ENCODE measurements around the gene BORCS8. TPM values are rescaled to one million over a fixed set of nuclear protein-coding genes. Genes with fewer than 3 reads are reported as not detected.

BORCS8 gene
- total RNA-seq, result 10 to 100 TPM; 34.2 to 35.8 TPM

DNA sequence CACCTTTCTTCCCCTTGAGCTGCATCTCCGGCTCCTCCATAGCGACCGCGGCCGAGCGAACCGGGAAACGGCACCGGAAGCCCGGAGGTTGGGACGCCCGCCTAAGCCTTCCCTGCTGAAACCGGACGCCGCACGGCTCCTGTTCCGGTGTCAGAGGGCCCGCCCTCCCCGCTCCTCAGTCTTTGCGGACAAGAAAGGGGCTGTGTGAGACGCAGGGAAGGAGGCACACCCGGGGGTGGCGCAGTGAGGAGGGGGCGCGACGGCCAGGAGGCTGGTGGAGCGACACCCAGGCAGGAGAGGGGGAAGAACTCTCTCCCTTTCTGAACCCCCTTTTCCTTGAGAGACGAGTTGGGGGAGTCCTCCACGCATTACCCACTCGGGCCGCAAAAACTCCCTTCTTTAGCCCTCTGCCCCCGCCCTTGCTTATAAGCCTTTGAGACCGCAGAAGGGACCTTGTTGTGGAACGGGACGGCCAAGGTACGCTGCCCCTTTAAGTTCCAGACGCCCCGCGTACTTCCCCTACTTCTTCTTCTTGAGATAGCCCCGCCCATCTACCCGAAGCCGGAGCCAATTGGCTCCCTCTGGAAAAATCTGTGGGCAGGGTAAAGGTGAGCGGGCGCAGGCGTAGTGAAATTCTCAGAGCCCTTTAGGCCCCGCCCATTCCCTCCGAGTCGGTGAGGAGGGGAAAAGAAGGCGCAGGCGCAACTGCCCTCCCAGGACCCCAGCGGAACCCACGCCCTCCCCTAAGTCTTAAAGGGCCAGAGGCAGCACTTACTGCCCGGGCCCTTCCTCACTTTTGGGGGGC, at the start of gene BORCS8, which contains the start of gene RFXANK:
BORCS8 (minus strand) TSS at position 75 of the 805 bp plus-strand sequence; CDS start at position 40, 35 bp downstream.
RFXANK (plus strand) TSS at position 181 of the 805 bp plus-strand sequence. CDS start 1,689 bp downstream, outside the sequence.
- ChIA-PET CTCF (interaction anchor here (0.8 to 1.7 kb wide), 5 partner anchors 8 to 172 kb away, joined by 3 to 6 read pairs (median 4); partner anchors contain the start of gene NR2C2AP), POLR2A (interaction anchor here (0.9 to 1.3 kb wide), 2 partner anchors 11 to 88 kb away, joined by 3 to 10 read pairs; partner anchors contain the start of gene NR2C2AP)
- Mint-ChIP-seq H3K4me3 (peak within 1 kb of the TSS; percentile 96), H3K27me3 (no peaks in the 10 kb centered on the region), H3K9me3 (no peaks in the 10 kb centered on the region), H3K36me3 (ENCODE audit: low read depth) (peaks cover 16% of the 10 kb centered on the region), H3K4me1 (peaks cover 41% of the 10 kb centered on the region), H3K27ac (peak within 1 kb of the TSS; percentile 100)
- DNase-seq, result peak; percentile 100

DNA sequence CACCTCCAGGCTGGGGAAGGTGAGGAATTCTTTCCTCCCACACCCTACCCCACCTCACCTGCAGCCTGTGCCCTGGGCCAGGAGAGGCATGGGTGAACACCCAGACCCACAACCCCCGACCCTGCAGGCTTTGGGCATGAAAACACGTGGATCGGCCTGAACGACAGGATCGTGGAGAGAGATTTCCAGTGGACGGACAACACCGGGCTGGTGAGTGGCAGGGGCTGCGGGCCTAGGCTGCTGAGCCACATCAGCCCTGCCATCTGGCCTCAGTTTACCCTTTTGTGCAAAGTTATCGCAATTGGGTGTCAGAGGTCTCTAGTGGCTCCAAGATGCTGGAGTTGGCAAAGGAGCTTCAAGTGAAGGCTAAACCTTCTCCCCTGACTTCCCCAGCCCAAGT, 48.5 kb upstream of the BORCS8 start:
- Mint-ChIP-seq H3K27me3 (peaks cover 4% of the 10 kb centered on the region), H3K36me3 (ENCODE audit: low read depth) (peaks cover 2% of the 10 kb centered on the region)
- CTCF ChIA-PET, result interaction anchor here (0.6 kb wide), 1 partner anchor 79 kb away, joined by 4 read pairs; no protein-coding TSS in a partner anchor

GRCh38 chr19:19239675-19240074, 47.7 kb upstream of the BORCS8 start:
- CTCF ChIA-PET, result no interaction called here
- no peak overlapping the region for H3K27ac Mint-ChIP-seq

More for the DNA sequence above, 48.5 kb upstream of the BORCS8 start:
- POLR2A ChIA-PET, result no interaction called here
- no peak for DNase-seq
- no peak overlapping the region for H3K4me3 Mint-ChIP-seq
- H3K27ac Mint-ChIP-seq, result no peak overlapping the region
- no peaks in the 10 kb centered on the region for H3K4me1 Mint-ChIP-seq
- peaks cover 5% of the 10 kb centered on the region for H3K9me3 Mint-ChIP-seq

DNA sequence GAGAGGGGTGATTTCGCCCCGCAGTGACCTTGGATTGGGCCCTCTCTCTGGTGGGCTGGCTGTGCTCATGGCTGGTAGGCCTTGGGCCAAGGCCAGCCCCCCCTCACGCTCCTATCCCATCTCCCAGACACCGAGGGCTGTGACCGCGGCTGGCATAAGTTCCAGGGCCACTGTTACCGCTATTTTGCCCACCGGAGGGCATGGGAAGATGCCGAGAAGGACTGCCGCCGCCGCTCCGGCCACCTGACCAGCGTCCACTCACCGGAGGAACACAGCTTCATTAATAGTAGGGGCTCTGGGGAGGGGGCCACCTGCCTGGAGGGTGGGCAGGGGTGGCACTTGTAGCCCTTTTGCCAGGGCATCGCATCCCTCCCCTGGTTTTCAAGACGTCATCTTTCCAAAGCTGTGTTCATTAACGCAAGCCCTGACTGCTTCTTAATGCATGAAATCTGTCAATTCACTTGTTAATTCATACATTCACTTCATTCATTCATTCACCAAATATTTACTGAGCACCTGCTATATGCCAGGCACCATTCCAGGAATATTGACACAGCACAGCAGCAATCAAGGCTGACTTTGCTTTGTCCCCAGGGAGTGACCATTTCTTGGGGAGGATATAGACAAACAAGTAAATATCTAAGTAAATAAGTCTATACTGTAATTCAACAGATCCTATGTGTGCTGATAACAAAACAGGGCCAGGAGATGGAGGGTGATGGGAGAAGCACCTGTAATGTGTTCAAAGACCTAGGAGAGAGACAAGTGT, 46.4 kb upstream of the BORCS8 start:
- H3K36me3 Mint-ChIP-seq (ENCODE audit: low read depth), result peaks cover 2% of the 10 kb centered on the region

More at GRCh38 chr19:19239675-19240074, 47.7 kb upstream of the BORCS8 start:
- POLR2A ChIA-PET, result no interaction called here
- no peaks in the 10 kb centered on the region for H3K4me1 Mint-ChIP-seq
- no peak overlapping the region for H3K4me3 Mint-ChIP-seq
- H3K9me3 Mint-ChIP-seq, result peaks cover 5% of the 10 kb centered on the region
- H3K27me3 Mint-ChIP-seq, result peaks cover 4% of the 10 kb centered on the region
- no peak for DNase-seq
- H3K36me3 Mint-ChIP-seq (ENCODE audit: low read depth), result peaks cover 2% of the 10 kb centered on the region

GRCh38 chr19:19236173-19236572, 44.2 kb upstream of the BORCS8 start:
- Mint-ChIP-seq H3K4me3 (no peak overlapping the region), H3K9me3 (peaks cover 17% of the 10 kb centered on the region), H3K36me3 (ENCODE audit: low read depth) (peaks cover 2% of the 10 kb centered on the region), H3K27ac (no peak overlapping the region), H3K4me1 (no peaks in the 10 kb centered on the region), H3K27me3 (peaks cover 5% of the 10 kb centered on the region)
- POLR2A ChIA-PET, result no interaction called here
- CTCF ChIA-PET, result no interaction called here
- DNase-seq, result no peak

More for the DNA sequence above, 46.4 kb upstream of the BORCS8 start:
- H3K4me3 Mint-ChIP-seq, result no peak overlapping the region
- H3K27ac Mint-ChIP-seq, result no peak overlapping the region
- no peaks in the 10 kb centered on the region for H3K4me1 Mint-ChIP-seq
- DNase-seq, result no peak
- POLR2A ChIA-PET, result no interaction called here
- peaks cover 16% of the 10 kb centered on the region for H3K9me3 Mint-ChIP-seq
- CTCF ChIA-PET, result no interaction called here
- H3K27me3 Mint-ChIP-seq, result peaks cover 2% of the 10 kb centered on the region

DNA sequence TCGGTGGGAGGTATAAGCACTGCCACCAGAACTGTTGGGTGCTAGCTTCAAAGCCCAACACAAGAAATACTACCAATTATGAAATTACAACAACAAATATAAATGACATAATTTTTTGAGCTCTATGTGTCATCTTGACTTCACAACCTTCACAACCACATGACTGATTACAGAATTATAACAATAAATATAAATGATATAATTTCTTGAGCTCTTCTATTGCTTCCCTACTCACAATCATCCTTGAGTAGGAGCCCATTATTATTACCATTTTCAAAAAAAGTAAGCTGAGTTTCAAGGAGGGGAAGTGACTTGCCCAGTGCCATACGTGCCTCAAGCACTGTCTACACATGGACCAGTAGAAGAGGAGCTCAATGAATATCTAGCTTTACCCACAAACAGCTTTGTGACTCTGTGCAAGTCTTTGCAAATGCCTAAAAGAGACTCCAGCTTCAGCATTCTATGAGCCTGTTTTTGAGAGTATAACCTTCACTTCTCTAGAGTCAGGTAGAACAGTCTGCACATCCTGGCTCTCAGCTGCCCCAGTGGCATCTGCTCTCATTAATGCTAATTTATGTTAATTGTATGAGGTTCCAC, 42.4 kb upstream of the BORCS8 start:
- CTCF ChIA-PET, result interaction anchor here (0.6 to 2.5 kb wide), 3 partner anchors 9 to 44 kb away, joined by 3 to 11 read pairs (median 3); no protein-coding TSS in a partner anchor
- H3K27ac Mint-ChIP-seq, result no peak overlapping the region
- peaks cover 17% of the 10 kb centered on the region for H3K9me3 Mint-ChIP-seq
- no peak for DNase-seq
- H3K36me3 Mint-ChIP-seq (ENCODE audit: low read depth), result peaks cover 2% of the 10 kb centered on the region
- H3K27me3 Mint-ChIP-seq, result peaks cover 5% of the 10 kb centered on the region
- H3K4me1 Mint-ChIP-seq, result no peaks in the 10 kb centered on the region
- H3K4me3 Mint-ChIP-seq, result no peak overlapping the region
- POLR2A ChIA-PET, result no interaction called here

DNA sequence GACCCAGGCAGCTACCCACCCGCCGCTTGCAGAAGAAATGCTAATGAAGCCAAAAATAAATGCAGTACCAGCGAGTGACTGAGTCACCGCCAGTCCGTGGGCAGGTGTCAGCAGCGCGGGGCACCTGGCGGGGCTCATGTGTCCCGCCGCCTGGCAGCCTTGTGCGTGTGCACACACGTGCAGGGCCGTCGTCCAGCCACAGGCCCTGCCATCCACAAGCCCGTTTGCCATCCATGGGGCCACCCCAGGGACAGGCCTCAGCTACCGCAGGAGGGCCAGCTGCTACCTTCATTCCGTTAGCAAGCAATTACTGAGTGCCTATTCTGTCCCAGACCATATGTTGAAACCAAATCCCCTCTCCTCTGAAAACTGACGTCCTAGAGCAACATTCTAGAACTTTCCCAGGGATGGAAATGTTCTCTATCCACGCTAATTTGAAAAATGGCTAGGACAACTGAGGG, 40.3 kb upstream of the BORCS8 start:
- no peak overlapping the region for H3K27ac Mint-ChIP-seq
- POLR2A ChIA-PET, result no interaction called here
- no peak for DNase-seq

DNA sequence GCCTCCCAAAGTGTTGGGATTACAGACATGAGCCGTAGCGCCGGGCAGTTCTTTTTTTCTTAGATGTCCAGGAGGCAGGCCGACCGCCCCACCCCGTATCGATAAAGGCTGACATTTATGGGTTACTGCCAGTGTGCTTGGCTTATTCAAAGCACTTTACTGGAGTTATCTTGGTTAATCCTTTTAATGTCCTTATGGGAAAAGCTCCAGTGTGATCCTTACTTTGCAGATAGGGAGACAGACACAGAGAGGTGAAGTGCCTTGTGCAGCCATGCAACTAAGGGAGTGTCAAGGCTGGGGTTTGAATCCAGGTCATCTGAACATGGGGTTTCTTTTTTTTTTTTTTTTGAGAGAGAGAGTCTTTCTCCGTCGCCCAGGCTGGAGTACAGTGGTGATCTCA, 39.0 kb upstream of the BORCS8 start:
- H3K27me3 Mint-ChIP-seq, result peaks cover 2% of the 10 kb centered on the region
- ChIA-PET POLR2A (interaction anchor here (0.7 kb wide), 1 partner anchor 10 kb away, joined by 4 read pairs; no protein-coding TSS in a partner anchor), CTCF (interaction anchor here (0.6 to 0.7 kb wide), 3 partner anchors 54 to 482 kb away, joined by 3 read pairs; no protein-coding TSS in a partner anchor)
- no peaks in the 10 kb centered on the region for H3K4me1 Mint-ChIP-seq
- no peak overlapping the region for H3K4me3 Mint-ChIP-seq
- DNase-seq, result no peak
- H3K27ac Mint-ChIP-seq, result no peak overlapping the region
- no peaks in the 10 kb centered on the region for H3K36me3 Mint-ChIP-seq (ENCODE audit: low read depth)
- H3K9me3 Mint-ChIP-seq, result peaks cover 13% of the 10 kb centered on the region

More for the DNA sequence above, 40.3 kb upstream of the BORCS8 start:
- CTCF ChIA-PET, result no interaction called here
- peaks cover 2% of the 10 kb centered on the region for H3K36me3 Mint-ChIP-seq (ENCODE audit: low read depth)
- no peaks in the 10 kb centered on the region for H3K4me1 Mint-ChIP-seq
- no peak overlapping the region for H3K4me3 Mint-ChIP-seq
- peaks cover 17% of the 10 kb centered on the region for H3K9me3 Mint-ChIP-seq
- peaks cover 5% of the 10 kb centered on the region for H3K27me3 Mint-ChIP-seq

DNA sequence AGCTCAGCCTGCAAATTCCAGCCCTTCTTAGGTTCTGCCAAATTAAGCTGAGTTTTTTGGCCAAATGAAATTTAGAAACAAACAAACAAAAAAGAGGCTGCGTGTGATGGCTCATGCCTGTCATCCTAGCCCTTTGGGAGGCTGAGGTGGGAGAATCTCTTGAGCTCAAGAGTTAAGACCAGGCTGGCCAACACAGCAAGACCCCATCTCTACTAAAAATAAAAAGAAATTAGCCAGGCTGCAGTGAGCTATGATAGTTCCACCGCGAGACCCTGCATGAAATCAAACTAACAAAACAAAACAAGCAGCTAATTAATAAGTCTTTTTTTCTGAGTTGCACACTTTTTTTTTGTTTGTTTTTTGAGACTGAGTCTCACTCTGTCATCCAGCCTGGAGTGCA, 37.7 kb upstream of the BORCS8 start:
- Mint-ChIP-seq H3K4me3 (no peak overlapping the region), H3K27ac (no peak overlapping the region), H3K36me3 (ENCODE audit: low read depth) (no peaks in the 10 kb centered on the region), H3K9me3 (peaks cover 11% of the 10 kb centered on the region), H3K27me3 (peaks cover 7% of the 10 kb centered on the region), H3K4me1 (peaks cover 4% of the 10 kb centered on the region)
- POLR2A ChIA-PET, result interaction anchor here (0.7 kb wide), 1 partner anchor 321 kb away, joined by 3 read pairs; no protein-coding TSS in a partner anchor
- DNase-seq, result no peak
- CTCF ChIA-PET, result interaction anchor here (0.9 to 1.1 kb wide), 2 partner anchors 20 to 114 kb away, joined by 3 read pairs; no protein-coding TSS in a partner anchor

GRCh38 chr19:19227217-19227616, 35.3 kb upstream of the BORCS8 start:
- ChIA-PET CTCF (no interaction called here), POLR2A (no interaction called here)
- no peak overlapping the region for H3K27ac Mint-ChIP-seq
- H3K4me3 Mint-ChIP-seq, result no peak overlapping the region
- H3K9me3 Mint-ChIP-seq, result no peaks in the 10 kb centered on the region
- peaks cover 19% of the 10 kb centered on the region for H3K27me3 Mint-ChIP-seq
- no peak for DNase-seq
- peaks cover 5% of the 10 kb centered on the region for H3K4me1 Mint-ChIP-seq
- H3K36me3 Mint-ChIP-seq (ENCODE audit: low read depth), result no peaks in the 10 kb centered on the region

- Mint-ChIP-seq H3K27me3 (peaks cover 19% of the 10 kb centered on the region), H3K4me3 (no peak overlapping the region), H3K27ac (no peak overlapping the region), H3K36me3 (ENCODE audit: low read depth) (no peaks in the 10 kb centered on the region), H3K4me1 (peaks cover 5% of the 10 kb centered on the region), H3K9me3 (no peaks in the 10 kb centered on the region)
- POLR2A ChIA-PET, result no interaction called here
- DNase-seq, result no peak
- CTCF ChIA-PET, result no interaction called here
These were observed 34.7 kb upstream of the BORCS8 start for GRCh38 chr19:19226663-19227062.

DNA sequence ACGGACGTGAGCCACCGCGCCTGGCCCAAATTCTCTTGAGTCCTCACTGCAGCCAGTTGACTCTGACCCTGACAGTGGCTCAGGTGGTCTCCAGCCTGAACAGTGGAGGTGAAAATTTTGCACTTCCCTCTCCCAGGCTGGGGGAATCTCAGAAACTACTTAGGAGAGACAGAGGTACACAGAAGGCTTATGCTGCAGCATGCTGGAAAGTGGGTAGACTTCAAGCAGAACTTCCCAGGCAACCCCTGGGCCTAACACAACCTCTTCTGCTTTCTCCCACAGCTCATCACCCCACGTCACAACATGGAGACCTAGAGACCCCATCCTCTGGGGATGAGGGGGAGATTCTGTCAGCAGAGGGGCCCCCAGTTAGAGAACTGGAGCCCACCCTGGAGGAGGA, 34.3 kb upstream of the BORCS8 start:
- no peak overlapping the region for H3K27ac Mint-ChIP-seq
- H3K4me1 Mint-ChIP-seq, result peaks cover 5% of the 10 kb centered on the region
- peaks cover 19% of the 10 kb centered on the region for H3K27me3 Mint-ChIP-seq
- DNase-seq, result no peak
- no peaks in the 10 kb centered on the region for H3K36me3 Mint-ChIP-seq (ENCODE audit: low read depth)
- H3K4me3 Mint-ChIP-seq, result no peak overlapping the region
- H3K9me3 Mint-ChIP-seq, result no peaks in the 10 kb centered on the region
- CTCF ChIA-PET, result interaction anchor here (1.6 to 2.8 kb wide), 2 partner anchors 8 to 34 kb away, joined by 6 to 11 read pairs; partner anchors contain the start of genes BORCS8 and RFXANK
- POLR2A ChIA-PET, result no interaction called here

Data from activated CD4-positive, alpha-beta T cell treated with anti-CD3 and anti-CD28 coated beads, Interleukin-2, amount 10 ng/mL, durations not matched to agents 7 days and 5 days (primary cell).